Measurements from ENCODE around the gene ZFAND3. TPM values are rescaled to one million over a fixed set of nuclear protein-coding genes. Genes with fewer than 3 reads are reported as not detected.

The ZFAND3 gene
- polyA plus RNA-seq, 3 donors = 11.5 to 21.1 (median 11.7) TPM

DNA sequence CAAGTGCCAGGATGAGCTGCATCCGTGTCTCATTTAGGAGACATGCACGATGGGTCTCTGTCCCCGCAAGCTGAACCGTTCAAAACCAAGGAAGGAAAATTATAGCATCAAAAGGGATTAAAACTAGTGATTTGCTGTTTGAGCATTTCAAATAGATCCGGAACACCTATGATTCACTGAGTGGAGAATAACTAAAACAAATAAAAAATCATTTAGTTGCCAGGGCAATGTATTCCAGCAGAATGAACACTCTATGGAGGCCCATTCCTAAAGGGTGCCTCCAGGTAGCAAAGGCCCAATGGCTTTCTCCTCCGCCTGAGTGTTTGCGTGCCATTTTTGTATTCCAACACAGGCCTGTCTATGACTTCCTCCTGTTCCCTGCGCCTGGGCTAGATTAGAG, 354.8 kb downstream of the ZFAND3 start:
- TF ChIP-seq, protein P1, sequence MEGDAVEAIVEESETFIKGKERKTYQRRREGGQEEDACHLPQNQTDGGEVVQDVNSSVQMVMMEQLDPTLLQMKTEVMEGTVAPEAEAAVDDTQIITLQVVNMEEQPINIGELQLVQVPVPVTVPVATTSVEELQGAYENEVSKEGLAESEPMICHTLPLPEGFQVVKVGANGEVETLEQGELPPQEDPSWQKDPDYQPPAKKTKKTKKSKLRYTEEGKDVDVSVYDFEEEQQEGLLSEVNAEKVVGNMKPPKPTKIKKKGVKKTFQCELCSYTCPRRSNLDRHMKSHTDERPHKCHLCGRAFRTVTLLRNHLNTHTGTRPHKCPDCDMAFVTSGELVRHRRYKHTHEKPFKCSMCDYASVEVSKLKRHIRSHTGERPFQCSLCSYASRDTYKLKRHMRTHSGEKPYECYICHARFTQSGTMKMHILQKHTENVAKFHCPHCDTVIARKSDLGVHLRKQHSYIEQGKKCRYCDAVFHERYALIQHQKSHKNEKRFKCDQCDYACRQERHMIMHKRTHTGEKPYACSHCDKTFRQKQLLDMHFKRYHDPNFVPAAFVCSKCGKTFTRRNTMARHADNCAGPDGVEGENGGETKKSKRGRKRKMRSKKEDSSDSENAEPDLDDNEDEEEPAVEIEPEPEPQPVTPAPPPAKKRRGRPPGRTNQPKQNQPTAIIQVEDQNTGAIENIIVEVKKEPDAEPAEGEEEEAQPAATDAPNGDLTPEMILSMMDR (IDR thresholded peaks at IDR 0.05) = no peak
- H3K9me3 Mint-ChIP-seq = no peaks in the 10 kb centered on the region
- no peaks in the 10 kb centered on the region for H3K4me1 Mint-ChIP-seq
- no peak overlapping the region for H3K4me3 Mint-ChIP-seq
- Histone ChIP-seq H2AFZ (ENCODE audit: insufficient read depth, low read depth, low read length, poor library complexity, severe bottlenecking) (no peak overlapping the region), H3K79me2 (ENCODE audit: insufficient read depth, low read length) (no peaks in the 10 kb centered on the region), H3K4me3 (replicated peaks in 1 of 3; ENCODE audit: low read depth in 2 of 3, low read length in 3 of 3) (no peak overlapping the region), H3K27ac (ENCODE audit: low read depth in 1 of 2, low read length in 2 of 2) (no peak overlapping the region), H3K9me3 (replicated peaks in 1 of 2; ENCODE audit: control insufficient read depth in 1 of 2, insufficient read depth in 1 of 2, low read length in 2 of 2) (no peaks in the 10 kb centered on the region), H3K9ac (ENCODE audit: insufficient read depth, low read length, poor library complexity, severe bottlenecking) (no peak overlapping the region), H4K20me1 (ENCODE audit: insufficient read depth, low read length) (no peaks in the 10 kb centered on the region), H3K27me3 (ENCODE audit: control insufficient read depth in 2 of 2, insufficient read depth in 2 of 2, low read length in 2 of 2) (no peaks in the 10 kb centered on the region), H3K36me3 (replicated peaks in 1 of 2; ENCODE audit: control insufficient read depth in 1 of 2, insufficient read depth in 2 of 2, low read length in 2 of 2) (no peaks in the 10 kb centered on the region), H3K4me1 (ENCODE audit: control insufficient read depth in 1 of 2, insufficient read depth in 2 of 2, low read length in 2 of 2) (no peaks in the 10 kb centered on the region), H3K4me2 (replicated peaks; ENCODE audit: extremely low read depth, low read length, poor library complexity, severe bottlenecking) (no peak overlapping the region)
- no peak for DNase-seq
- intact Hi-C loops (cut with micrococcal nuclease) = no loop called here
- peak overlapping the region in 3 of 7 donors; percentile 6 to 33 (median 21) for H3K27ac Mint-ChIP-seq
- peaks cover 0 to 6% (median 3%) of the 10 kb centered on the region in 3 donors for H3K27me3 Mint-ChIP-seq (ENCODE audit: low read depth in 3 of 3)
- H3K36me3 Mint-ChIP-seq = peaks cover 12 to 22% of the 10 kb centered on the region in 2 donors
- 98% methylated on average over 4 of the region's 8 CpGs for WGBS (ENCODE audit: insufficient coverage)

DNA sequence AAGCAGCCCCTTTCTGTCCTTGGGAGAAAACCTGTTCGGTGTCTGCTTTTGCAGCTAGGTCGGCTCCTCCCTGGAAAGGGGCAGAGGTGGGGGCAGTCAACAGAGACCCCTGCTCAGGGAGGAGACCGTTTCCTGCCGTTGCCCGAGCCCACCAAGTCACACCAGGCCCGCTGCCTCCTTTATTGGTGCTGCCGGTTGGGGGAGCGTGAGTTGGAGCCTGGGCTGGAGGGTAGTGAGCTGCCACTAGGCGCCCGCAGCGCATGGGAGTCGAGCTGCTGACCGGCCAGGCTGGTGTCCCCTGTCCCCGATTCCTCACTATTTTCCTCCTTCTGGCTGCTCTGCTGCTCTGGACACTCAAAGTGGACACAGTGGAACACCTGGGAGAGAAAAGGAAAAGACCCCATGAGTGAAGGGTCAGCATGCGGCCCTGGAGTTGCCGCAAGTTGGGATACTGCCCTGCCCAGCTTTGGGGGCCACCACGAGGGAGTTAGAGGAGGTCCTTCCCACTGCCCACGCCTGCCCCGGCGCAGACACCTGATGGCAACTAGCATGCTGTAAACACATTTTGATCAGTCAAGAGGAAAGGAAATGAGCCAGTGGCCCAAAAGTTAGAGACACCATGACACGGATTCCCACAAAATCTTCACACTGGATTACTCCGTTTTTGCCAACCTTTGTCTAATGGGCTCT, 355.4 kb downstream of the ZFAND3 start:
- Histone ChIP-seq H3K4me1 (ENCODE audit: control insufficient read depth in 1 of 2, insufficient read depth in 2 of 2, low read length in 2 of 2) (no peaks in the 10 kb centered on the region), H3K27ac (ENCODE audit: low read depth in 1 of 2, low read length in 2 of 2) (no peak overlapping the region), H3K27me3 (ENCODE audit: control insufficient read depth in 2 of 2, insufficient read depth in 2 of 2, low read length in 2 of 2) (no peaks in the 10 kb centered on the region), H3K36me3 (replicated peaks in 1 of 2; ENCODE audit: control insufficient read depth in 1 of 2, insufficient read depth in 2 of 2, low read length in 2 of 2) (no peaks in the 10 kb centered on the region), H3K9me3 (replicated peaks in 1 of 2; ENCODE audit: control insufficient read depth in 1 of 2, insufficient read depth in 1 of 2, low read length in 2 of 2) (no peaks in the 10 kb centered on the region), H3K79me2 (ENCODE audit: insufficient read depth, low read length) (no peaks in the 10 kb centered on the region), H3K4me3 (replicated peaks in 1 of 3; ENCODE audit: low read depth in 2 of 3, low read length in 3 of 3) (no peak overlapping the region), H4K20me1 (ENCODE audit: insufficient read depth, low read length) (no peaks in the 10 kb centered on the region), H3K4me2 (replicated peaks; ENCODE audit: extremely low read depth, low read length, poor library complexity, severe bottlenecking) (no peak overlapping the region), H2AFZ (ENCODE audit: insufficient read depth, low read depth, low read length, poor library complexity, severe bottlenecking) (no peak overlapping the region), H3K9ac (ENCODE audit: insufficient read depth, low read length, poor library complexity, severe bottlenecking) (no peak overlapping the region)
- no peak overlapping the region for H3K4me3 Mint-ChIP-seq
- peaks cover 0 to 6% (median 3%) of the 10 kb centered on the region in 3 donors for H3K27me3 Mint-ChIP-seq (ENCODE audit: low read depth in 3 of 3)
- peak overlapping the region in 2 of 7 donors; percentile 6 to 44 for H3K27ac Mint-ChIP-seq
- H3K4me1 Mint-ChIP-seq = no peaks in the 10 kb centered on the region
- intact Hi-C loops (cut with micrococcal nuclease) = no loop called here
- peaks cover 12 to 22% of the 10 kb centered on the region in 2 donors for H3K36me3 Mint-ChIP-seq
- TF ChIP-seq, protein P1 (IDR thresholded peaks at IDR 0.05) = no peak
- DNase-seq = no peak
- WGBS (ENCODE audit: insufficient coverage) = 93% methylated on average over 14 of the region's 22 CpGs
- H3K9me3 Mint-ChIP-seq = peaks cover 0 to 1% (median 0%) of the 10 kb centered on the region in 7 donors

Measured in CD14-positive monocyte (primary cell).